Chondrocyte (in vitro differentiated cells): ENCODE results near the gene PTPN22. TPM values are rescaled to one million over a fixed set of nuclear protein-coding genes. Genes with fewer than 3 reads are reported as not detected.

Source experiments
- DNase-seq: peaks from one replicate; pipeline ENCODE4 v3.0.0; 2021; ENCODE audit warnings: mixed read lengths, low spot score
- H3K27ac Mint-ChIP-seq: one replicate; pipeline ENCODE4 v1.8.0; 2021; ENCODE audit warnings: mild to moderate bottlenecking, moderate library complexity, mixed read lengths; ENCODE audit not compliant: unreplicated experiment
- H3K27me3 Mint-ChIP-seq: 2 replicates; pipeline ENCODE4 v1.8.0; 2021; ENCODE audit warnings: low read depth, mixed read lengths
- H3K36me3 Mint-ChIP-seq: 2 replicates; pipeline ENCODE4 v1.8.0; 2021; ENCODE audit warnings: low read depth, mixed read lengths
- H3K4me1 Mint-ChIP-seq: 2 replicates; pipeline ENCODE4 v1.8.0; 2021; ENCODE audit warnings: low read depth, mild to moderate bottlenecking, mixed read lengths
- H3K4me3 Mint-ChIP-seq: one replicate; pipeline ENCODE4 v1.8.0; 2021; ENCODE audit warnings: mild to moderate bottlenecking, moderate library complexity, mixed read lengths; ENCODE audit not compliant: unreplicated experiment
- H3K9me3 Mint-ChIP-seq: 2 replicates; pipeline ENCODE4 v1.8.0; 2021; ENCODE audit warnings: low read depth, mixed read lengths
- total RNA-seq: library from RNA; stranded (reverse); gene quantifications from 3 replicates; pipeline ENCODE4 v1.2.1, GENCODE V29; 2021
- TF ChIP-seq, protein P1 (sequence below): fragments of 200-600 bp; sonication (generic); IDR thresholded peaks from 2 replicates; pipeline ENCODE4 v1.5.0; 2021; ENCODE audit warnings: antibody characterized with exemption, mild to moderate bottlenecking, moderate library complexity

The PTPN22 gene
- total RNA-seq, 1 donor from 2014 or later, result not detected

GRCh38 chr1:113895098-113895497 lies 23.6 kb upstream of the PTPN22 start:
- H3K4me1 Mint-ChIP-seq, result peaks cover 21% of the 10 kb centered on the region
- no peaks in the 10 kb centered on the region for H3K27me3 Mint-ChIP-seq
- peaks cover 32% of the 10 kb centered on the region for H3K36me3 Mint-ChIP-seq
- no peak overlapping the region for H3K4me3 Mint-ChIP-seq
- no peaks in the 10 kb centered on the region for H3K9me3 Mint-ChIP-seq
- TF ChIP-seq, protein P1, sequence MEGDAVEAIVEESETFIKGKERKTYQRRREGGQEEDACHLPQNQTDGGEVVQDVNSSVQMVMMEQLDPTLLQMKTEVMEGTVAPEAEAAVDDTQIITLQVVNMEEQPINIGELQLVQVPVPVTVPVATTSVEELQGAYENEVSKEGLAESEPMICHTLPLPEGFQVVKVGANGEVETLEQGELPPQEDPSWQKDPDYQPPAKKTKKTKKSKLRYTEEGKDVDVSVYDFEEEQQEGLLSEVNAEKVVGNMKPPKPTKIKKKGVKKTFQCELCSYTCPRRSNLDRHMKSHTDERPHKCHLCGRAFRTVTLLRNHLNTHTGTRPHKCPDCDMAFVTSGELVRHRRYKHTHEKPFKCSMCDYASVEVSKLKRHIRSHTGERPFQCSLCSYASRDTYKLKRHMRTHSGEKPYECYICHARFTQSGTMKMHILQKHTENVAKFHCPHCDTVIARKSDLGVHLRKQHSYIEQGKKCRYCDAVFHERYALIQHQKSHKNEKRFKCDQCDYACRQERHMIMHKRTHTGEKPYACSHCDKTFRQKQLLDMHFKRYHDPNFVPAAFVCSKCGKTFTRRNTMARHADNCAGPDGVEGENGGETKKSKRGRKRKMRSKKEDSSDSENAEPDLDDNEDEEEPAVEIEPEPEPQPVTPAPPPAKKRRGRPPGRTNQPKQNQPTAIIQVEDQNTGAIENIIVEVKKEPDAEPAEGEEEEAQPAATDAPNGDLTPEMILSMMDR, result no peak
- no peak overlapping the region for H3K27ac Mint-ChIP-seq
- no peak for DNase-seq

GRCh38 chr1:113893267-113893666 lies 21.8 kb upstream of the PTPN22 start:
- Mint-ChIP-seq H3K36me3 (peaks cover 22% of the 10 kb centered on the region), H3K4me3 (no peak overlapping the region), H3K27me3 (no peaks in the 10 kb centered on the region), H3K27ac (no peak overlapping the region), H3K9me3 (no peaks in the 10 kb centered on the region), H3K4me1 (peaks cover 5% of the 10 kb centered on the region)
- no peak for DNase-seq
- TF ChIP-seq, protein P1, result no peak

- H3K4me1 Mint-ChIP-seq, result peaks cover 5% of the 10 kb centered on the region
- no peaks in the 10 kb centered on the region for H3K27me3 Mint-ChIP-seq
- no peak overlapping the region for H3K27ac Mint-ChIP-seq
- peaks cover 16% of the 10 kb centered on the region for H3K36me3 Mint-ChIP-seq
- TF ChIP-seq, protein P1, result no peak
- no peak overlapping the region for H3K4me3 Mint-ChIP-seq
- no peak for DNase-seq
- H3K9me3 Mint-ChIP-seq, result no peaks in the 10 kb centered on the region
Observed at GRCh38 chr1:113891631-113892220, 20.2 kb upstream of the PTPN22 start.

DNA sequence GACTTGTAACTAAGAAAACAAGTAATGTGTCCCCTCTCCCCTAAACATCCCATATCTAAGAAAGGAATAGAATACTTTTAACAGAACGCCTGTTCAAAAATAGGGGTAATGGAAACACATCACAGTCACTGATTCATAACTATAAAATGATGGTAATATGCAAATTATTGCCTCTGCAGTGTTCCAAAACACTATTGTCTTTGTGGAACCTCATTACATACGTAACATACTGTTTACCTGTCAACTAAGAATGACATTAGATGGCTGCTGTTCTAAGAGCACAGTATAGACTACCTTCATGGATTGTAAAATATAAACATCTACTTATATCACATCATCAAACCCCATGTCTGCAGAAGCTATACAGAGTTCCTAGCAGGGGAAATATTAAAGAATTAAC lies 19.3 kb upstream of the PTPN22 start:
- Mint-ChIP-seq H3K27me3 (no peaks in the 10 kb centered on the region), H3K4me3 (no peak overlapping the region), H3K9me3 (no peaks in the 10 kb centered on the region), H3K4me1 (peaks cover 7% of the 10 kb centered on the region), H3K27ac (no peak overlapping the region), H3K36me3 (peaks cover 7% of the 10 kb centered on the region)
- DNase-seq, result no peak
- TF ChIP-seq, protein P1, result no peak

GRCh38 chr1:113887402-113888175 lies 16.1 kb upstream of the PTPN22 start, which contains the start of gene BCL2L15:
BCL2L15 (minus strand) TSS chr1:113887581; CDS start chr1:113887375, 206 bp downstream.
- H3K4me3 Mint-ChIP-seq, result no peak within 1 kb of the TSS
- H3K36me3 Mint-ChIP-seq, result no peaks in the 10 kb centered on the region
- TF ChIP-seq, protein P1, result no peak
- H3K9me3 Mint-ChIP-seq, result no peaks in the 10 kb centered on the region
- DNase-seq, result no peak
- H3K4me1 Mint-ChIP-seq, result peaks cover 6% of the 10 kb centered on the region
- H3K27me3 Mint-ChIP-seq, result no peaks in the 10 kb centered on the region
- H3K27ac Mint-ChIP-seq, result no peak within 1 kb of the TSS
